ENCODE measurements around the gene METTL23.
A peak's percentile ranks its signal among the peaks of the same experiment; 100 is the strongest.

The METTL23 gene, protein sequence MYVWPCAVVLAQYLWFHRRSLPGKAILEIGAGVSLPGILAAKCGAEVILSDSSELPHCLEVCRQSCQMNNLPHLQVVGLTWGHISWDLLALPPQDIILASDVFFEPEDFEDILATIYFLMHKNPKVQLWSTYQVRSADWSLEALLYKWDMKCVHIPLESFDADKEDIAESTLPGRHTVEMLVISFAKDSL

DNA sequence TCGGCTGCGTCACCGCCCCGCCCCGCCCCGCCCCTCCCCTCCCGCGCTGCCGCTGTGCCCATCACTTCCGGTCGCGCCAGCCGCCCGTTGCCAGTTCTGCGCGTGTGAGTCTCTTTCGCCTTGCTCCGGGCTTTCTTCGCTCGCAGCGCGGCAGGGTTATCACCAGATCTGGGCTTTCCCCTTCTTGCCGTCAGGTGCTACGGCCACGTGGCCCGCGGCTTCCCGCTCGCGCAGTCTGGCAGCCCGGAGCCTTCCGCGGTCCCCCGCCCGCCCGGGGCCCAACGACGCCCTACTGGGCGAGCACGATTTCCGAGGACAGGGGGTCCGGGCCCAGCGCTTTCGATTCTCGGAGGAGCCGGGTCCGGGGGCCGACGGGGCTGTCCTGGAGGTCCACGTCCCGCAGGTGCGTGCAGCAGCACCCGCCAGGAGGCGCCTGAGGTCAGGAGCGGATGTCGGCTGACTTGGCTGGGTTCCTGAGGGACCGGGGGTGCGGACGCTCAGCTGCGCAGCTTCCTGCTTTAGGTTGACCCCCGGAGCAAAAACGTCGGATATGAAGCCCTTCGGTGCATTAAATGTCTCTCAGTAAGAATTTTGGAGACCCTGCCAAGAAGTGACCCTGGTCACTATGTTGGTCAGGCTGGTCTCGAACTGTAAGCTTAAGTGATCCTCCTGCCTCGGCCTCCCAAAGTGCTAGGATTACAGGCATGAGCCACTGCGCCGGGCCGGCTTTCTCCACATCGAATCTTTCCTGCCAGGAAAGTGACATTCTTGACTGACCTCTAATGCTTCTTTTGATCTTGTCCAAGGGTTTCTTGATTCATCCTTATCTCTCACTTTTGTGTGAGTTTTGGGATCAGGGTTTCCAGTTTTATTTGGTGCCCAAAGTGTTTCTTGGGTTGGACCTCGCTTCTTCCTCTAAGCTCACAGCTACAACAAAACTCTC is at the start of gene METTL23:
Gene METTL23 (plus strand): TSS at position 64 of the 943 bp plus-strand sequence. CDS start 2,872 bp downstream, outside the sequence.
- DNase-seq (ENCODE audit: low read depth) = no peak
- peak; percentile 73 for TF ChIP-seq CTCF (conservative IDR thresholded peaks at IDR 0.05; ENCODE audit: low read depth, low read length)
- peak within 1 kb of the TSS; percentile 80 for H3K4me3 ChIP-seq (ENCODE audit: low read length)

- DNase-seq (ENCODE audit: low read depth) = no peak
- no peak for TF ChIP-seq CTCF (conservative IDR thresholded peaks at IDR 0.05; ENCODE audit: low read depth, low read length)
- no peak overlapping the region for H3K4me3 ChIP-seq (ENCODE audit: low read length)
Measured at GRCh38 chr17:76677406-76677805, 49.2 kb upstream of the METTL23 start.

- no peak overlapping the region for H3K4me3 ChIP-seq (ENCODE audit: low read length)
- no peak for TF ChIP-seq CTCF (conservative IDR thresholded peaks at IDR 0.05; ENCODE audit: low read depth, low read length)
- DNase-seq (ENCODE audit: low read depth) = no peak
Measured at GRCh38 chr17:76678330-76678729, 48.3 kb upstream of the METTL23 start.

DNA sequence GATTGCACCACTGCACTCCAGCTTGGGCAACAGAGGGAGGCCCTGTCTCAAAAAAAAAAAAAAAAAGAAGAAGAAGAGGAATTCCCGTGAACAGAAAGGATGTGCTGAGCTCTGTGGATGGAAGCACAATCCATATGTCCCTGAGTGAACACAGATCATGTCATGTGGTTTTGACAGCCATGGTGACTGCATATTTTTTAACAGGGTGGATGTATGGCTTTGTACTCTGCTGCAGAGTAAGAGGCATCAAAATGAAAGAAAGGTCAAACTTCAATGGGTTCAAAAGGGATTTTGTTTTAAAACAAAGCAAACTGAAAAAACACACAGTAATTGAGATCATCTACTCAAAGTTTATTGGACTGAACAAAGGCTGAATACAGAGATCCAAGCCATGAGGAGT is 47.4 kb upstream of the METTL23 start:
- no peak for TF ChIP-seq CTCF (conservative IDR thresholded peaks at IDR 0.05; ENCODE audit: low read depth, low read length)
- no peak overlapping the region for H3K4me3 ChIP-seq (ENCODE audit: low read length)
- DNase-seq (ENCODE audit: low read depth) = no peak

DNA sequence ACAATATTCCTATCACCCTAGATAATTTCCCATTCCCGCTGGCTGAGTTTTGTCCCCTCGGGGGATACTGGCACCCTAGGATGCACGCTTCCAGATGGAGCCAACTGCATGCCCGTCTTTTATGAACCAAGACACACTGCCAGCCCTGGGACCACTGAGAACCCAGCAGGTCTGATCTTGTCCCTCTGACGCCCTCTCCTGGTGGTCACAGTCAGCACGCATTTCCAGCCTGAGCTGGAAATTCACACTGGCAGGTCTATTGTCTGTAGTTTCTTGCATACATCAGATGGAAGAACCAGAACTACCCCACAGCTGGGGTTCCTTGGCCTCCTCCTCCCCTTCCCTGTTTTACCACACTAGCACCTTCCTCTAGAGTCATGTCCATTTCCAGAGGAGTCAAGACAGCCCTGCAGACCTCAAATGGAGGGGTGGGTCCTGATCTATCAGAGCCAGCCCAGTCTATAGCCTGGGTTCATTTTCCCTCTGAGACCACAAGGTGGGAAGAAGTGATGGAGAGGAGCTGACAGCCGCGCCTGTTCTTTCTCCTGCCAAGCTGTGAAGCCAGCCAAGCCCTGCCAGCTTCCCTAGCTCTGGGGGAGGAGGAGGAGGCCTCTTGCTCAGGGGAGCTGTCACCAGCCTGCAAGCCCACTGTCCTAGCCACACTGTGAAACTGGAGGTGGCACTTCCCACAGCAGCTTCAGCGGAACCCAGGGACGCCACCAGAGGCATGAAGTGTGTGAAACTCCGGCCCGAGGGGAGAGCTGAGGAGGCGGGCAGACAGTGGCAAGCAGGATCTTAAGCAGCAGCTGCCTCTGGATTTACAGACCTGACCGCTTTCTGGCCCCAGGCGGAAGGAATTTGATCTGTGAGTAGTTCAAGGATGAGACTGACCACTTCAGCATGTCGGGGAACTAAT is 45.2 kb upstream of the METTL23 start:
- H3K4me3 ChIP-seq (ENCODE audit: low read length) = no peak overlapping the region
- DNase-seq (ENCODE audit: low read depth) = no peak
- TF ChIP-seq CTCF (conservative IDR thresholded peaks at IDR 0.05; ENCODE audit: low read depth, low read length) = peak; percentile 92

GRCh38 chr17:76682296-76682695 is 44.3 kb upstream of the METTL23 start:
- H3K4me3 ChIP-seq (ENCODE audit: low read length) = no peak overlapping the region
- TF ChIP-seq CTCF (conservative IDR thresholded peaks at IDR 0.05; ENCODE audit: low read depth, low read length) = no peak
- no peak for DNase-seq (ENCODE audit: low read depth)
